ENCODE data around the gene PTCD3.
A peak's percentile ranks its signal among the peaks of the same experiment; 100 is the strongest.

The PTCD3 gene

GRCh38 chr2:86105969-86106945 is at the start of gene PTCD3:
PTCD3 (plus strand) TSS chr2:86106235; CDS start chr2:86106248, 13 bp downstream.
- Histone ChIP-seq H4K20me1 (ENCODE audit: insufficient read depth, low read length, poor library complexity, severe bottlenecking) (peaks cover 61% of the 10 kb centered on the region), H3K27me3 (ENCODE audit: insufficient read depth, low read length, poor library complexity, severe bottlenecking) (no peaks in the 10 kb centered on the region), H3K9ac (ENCODE audit: low read depth, low read length, poor library complexity, severe bottlenecking) (peak within 1 kb of the TSS; percentile 87), H3K9me3 (ENCODE audit: insufficient read depth, low read depth, low read length) (no peaks in the 10 kb centered on the region), H3K36me3 (ENCODE audit: insufficient read depth, low read length) (peaks cover 22% of the 10 kb centered on the region; the same call in 1 of the 2 replicates), H3F3A (ENCODE audit: low read depth) (no peaks in the 10 kb centered on the region), H3K4me1 (ENCODE audit: insufficient read depth, low read length, poor library complexity, severe bottlenecking) (peaks cover 50% of the 10 kb centered on the region), H2AFZ (ENCODE audit: low read length) (peak within 1 kb of the TSS; percentile 92), H3K4me2 (ENCODE audit: low read depth, low read length, poor library complexity, severe bottlenecking) (peak within 1 kb of the TSS; percentile 94), H3K79me2 (ENCODE audit: insufficient read depth, low read length) (peaks cover 95% of the 10 kb centered on the region), H3K9me2 (replicated peaks; ENCODE audit: low read depth, low read length) (no peaks in the 10 kb centered on the region), H3K4me3 (ENCODE audit: low read length, poor library complexity, severe bottlenecking) (peak within 1 kb of the TSS; percentile 90)
- no peak for TF ChIP-seq CTCF (conservative IDR thresholded peaks at IDR 0.05; ENCODE audit: low read length)
- no peak for TF ChIP-seq EZH2phosphoT487 (IDR thresholded peaks at IDR 0.05; ENCODE audit: borderline replicate concordance)

GRCh38 chr2:86056590-86057331 is 49.3 kb upstream of the PTCD3 start:
- Histone ChIP-seq H3K4me1 (ENCODE audit: insufficient read depth, low read length, poor library complexity, severe bottlenecking) (no peaks in the 10 kb centered on the region), H3K4me3 (ENCODE audit: low read length, poor library complexity, severe bottlenecking) (no peak overlapping the region), H3K9me2 (replicated peaks; ENCODE audit: low read depth, low read length) (no peaks in the 10 kb centered on the region), H3K4me2 (ENCODE audit: low read depth, low read length, poor library complexity, severe bottlenecking) (no peak overlapping the region), H3K27me3 (ENCODE audit: insufficient read depth, low read length, poor library complexity, severe bottlenecking) (no peaks in the 10 kb centered on the region), H3K79me2 (ENCODE audit: insufficient read depth, low read length) (no peaks in the 10 kb centered on the region), H3K36me3 (ENCODE audit: insufficient read depth, low read length) (peaks cover 74% of the 10 kb centered on the region; the same call in 1 of the 2 replicates), H3F3A (ENCODE audit: low read depth) (no peaks in the 10 kb centered on the region), H3K9me3 (ENCODE audit: insufficient read depth, low read depth, low read length) (no peaks in the 10 kb centered on the region), H4K20me1 (ENCODE audit: insufficient read depth, low read length, poor library complexity, severe bottlenecking) (no peaks in the 10 kb centered on the region), H3K9ac (ENCODE audit: low read depth, low read length, poor library complexity, severe bottlenecking) (no peak overlapping the region), H2AFZ (ENCODE audit: low read length) (no peak overlapping the region)
- no peak for TF ChIP-seq CTCF (conservative IDR thresholded peaks at IDR 0.05; ENCODE audit: low read length)
- no peak for TF ChIP-seq EZH2phosphoT487 (IDR thresholded peaks at IDR 0.05; ENCODE audit: borderline replicate concordance)

- Histone ChIP-seq H4K20me1 (ENCODE audit: insufficient read depth, low read length, poor library complexity, severe bottlenecking) (no peaks in the 10 kb centered on the region), H3F3A (ENCODE audit: low read depth) (no peaks in the 10 kb centered on the region), H3K36me3 (ENCODE audit: insufficient read depth, low read length) (peaks cover 79% of the 10 kb centered on the region), H3K9me3 (ENCODE audit: insufficient read depth, low read depth, low read length) (no peaks in the 10 kb centered on the region), H3K79me2 (ENCODE audit: insufficient read depth, low read length) (no peaks in the 10 kb centered on the region), H3K4me3 (ENCODE audit: low read length, poor library complexity, severe bottlenecking) (no peak overlapping the region), H2AFZ (ENCODE audit: low read length) (no peak overlapping the region), H3K4me2 (ENCODE audit: low read depth, low read length, poor library complexity, severe bottlenecking) (no peak overlapping the region), H3K9me2 (replicated peaks; ENCODE audit: low read depth, low read length) (no peaks in the 10 kb centered on the region), H3K27me3 (ENCODE audit: insufficient read depth, low read length, poor library complexity, severe bottlenecking) (no peaks in the 10 kb centered on the region), H3K9ac (ENCODE audit: low read depth, low read length, poor library complexity, severe bottlenecking) (no peak overlapping the region), H3K4me1 (ENCODE audit: insufficient read depth, low read length, poor library complexity, severe bottlenecking) (no peaks in the 10 kb centered on the region)
- TF ChIP-seq CTCF (conservative IDR thresholded peaks at IDR 0.05; ENCODE audit: low read length) = no peak
- no peak for TF ChIP-seq EZH2phosphoT487 (IDR thresholded peaks at IDR 0.05; ENCODE audit: borderline replicate concordance)
These were observed 44.0 kb upstream of the PTCD3 start for GRCh38 chr2:86062043-86062442.

Data from Loucy (cell line).